ENCODE measurements around the gene RAPGEF2.

DNA sequence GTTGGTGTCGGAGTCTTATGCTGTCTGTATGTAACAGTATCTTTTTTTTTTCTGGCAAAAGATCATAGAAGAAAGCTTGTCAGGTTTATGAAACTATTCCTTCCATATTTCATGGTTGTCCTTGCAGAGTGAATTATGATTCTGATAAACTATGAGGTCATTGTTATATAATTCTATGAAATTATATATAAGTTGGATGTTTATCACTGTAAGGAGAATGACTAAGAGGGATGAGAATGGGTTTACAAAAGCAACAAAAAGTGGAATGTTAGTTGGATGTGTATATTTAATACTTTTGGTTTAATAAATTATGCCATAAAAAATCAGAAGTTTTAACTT, 43.1 kb downstream of the RAPGEF2 start:
- TF ChIP-seq, protein P1, sequence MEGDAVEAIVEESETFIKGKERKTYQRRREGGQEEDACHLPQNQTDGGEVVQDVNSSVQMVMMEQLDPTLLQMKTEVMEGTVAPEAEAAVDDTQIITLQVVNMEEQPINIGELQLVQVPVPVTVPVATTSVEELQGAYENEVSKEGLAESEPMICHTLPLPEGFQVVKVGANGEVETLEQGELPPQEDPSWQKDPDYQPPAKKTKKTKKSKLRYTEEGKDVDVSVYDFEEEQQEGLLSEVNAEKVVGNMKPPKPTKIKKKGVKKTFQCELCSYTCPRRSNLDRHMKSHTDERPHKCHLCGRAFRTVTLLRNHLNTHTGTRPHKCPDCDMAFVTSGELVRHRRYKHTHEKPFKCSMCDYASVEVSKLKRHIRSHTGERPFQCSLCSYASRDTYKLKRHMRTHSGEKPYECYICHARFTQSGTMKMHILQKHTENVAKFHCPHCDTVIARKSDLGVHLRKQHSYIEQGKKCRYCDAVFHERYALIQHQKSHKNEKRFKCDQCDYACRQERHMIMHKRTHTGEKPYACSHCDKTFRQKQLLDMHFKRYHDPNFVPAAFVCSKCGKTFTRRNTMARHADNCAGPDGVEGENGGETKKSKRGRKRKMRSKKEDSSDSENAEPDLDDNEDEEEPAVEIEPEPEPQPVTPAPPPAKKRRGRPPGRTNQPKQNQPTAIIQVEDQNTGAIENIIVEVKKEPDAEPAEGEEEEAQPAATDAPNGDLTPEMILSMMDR (IDR thresholded peaks at IDR 0.05): no peak
- TF ChIP-seq POLR2A (IDR thresholded peaks at IDR 0.05) (no peak), POLR2AphosphoS5 (IDR thresholded peaks at IDR 0.05; ENCODE audit: insufficient read depth in 1 of 2, low read depth in 1 of 2) (no peak)
